ENCODE data around the gene CCDC187.

DNA sequence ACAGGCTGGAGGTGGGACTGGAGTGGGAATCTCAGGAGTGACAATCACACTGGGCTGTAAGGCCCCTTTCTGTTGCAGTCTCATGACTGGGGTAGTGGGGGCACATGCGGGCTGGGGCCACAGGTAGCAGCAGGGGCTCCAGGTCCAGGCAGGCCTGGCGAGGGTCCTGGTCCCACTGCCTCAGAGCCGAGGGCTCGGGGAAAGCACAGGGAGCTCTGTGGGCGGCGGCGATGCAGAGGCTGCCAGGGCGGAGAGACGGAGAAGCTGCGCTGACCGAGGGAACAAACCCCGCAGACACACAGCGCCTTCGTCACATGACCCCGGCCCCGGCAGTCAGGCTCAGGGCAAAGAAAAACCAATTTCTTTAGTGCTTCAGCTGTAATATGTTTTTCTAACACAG is 93.6 kb downstream of the CCDC187 start:
- TF ChIP-seq REST (IDR thresholded peaks at IDR 0.05; ENCODE audit: borderline replicate concordance) (no peak), MXI1 (conservative IDR thresholded peaks at IDR 0.05; ENCODE audit: poor library complexity, severe bottlenecking) (no peak)
- TF ChIP-seq, protein P1, sequence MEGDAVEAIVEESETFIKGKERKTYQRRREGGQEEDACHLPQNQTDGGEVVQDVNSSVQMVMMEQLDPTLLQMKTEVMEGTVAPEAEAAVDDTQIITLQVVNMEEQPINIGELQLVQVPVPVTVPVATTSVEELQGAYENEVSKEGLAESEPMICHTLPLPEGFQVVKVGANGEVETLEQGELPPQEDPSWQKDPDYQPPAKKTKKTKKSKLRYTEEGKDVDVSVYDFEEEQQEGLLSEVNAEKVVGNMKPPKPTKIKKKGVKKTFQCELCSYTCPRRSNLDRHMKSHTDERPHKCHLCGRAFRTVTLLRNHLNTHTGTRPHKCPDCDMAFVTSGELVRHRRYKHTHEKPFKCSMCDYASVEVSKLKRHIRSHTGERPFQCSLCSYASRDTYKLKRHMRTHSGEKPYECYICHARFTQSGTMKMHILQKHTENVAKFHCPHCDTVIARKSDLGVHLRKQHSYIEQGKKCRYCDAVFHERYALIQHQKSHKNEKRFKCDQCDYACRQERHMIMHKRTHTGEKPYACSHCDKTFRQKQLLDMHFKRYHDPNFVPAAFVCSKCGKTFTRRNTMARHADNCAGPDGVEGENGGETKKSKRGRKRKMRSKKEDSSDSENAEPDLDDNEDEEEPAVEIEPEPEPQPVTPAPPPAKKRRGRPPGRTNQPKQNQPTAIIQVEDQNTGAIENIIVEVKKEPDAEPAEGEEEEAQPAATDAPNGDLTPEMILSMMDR (IDR thresholded peaks at IDR 0.05; ENCODE audit: poor library complexity, severe bottlenecking): no peak

Data from neural cell (in vitro differentiated cells).